ENCODE results near the gene HDAC4. TPM values are rescaled to one million over a fixed set of nuclear protein-coding genes. Genes with fewer than 3 reads are reported as not detected.

HDAC4 gene
- total and polyA plus RNA-seq, 2 donors from 2014 or later, result 2.2 to 56.8 TPM

GRCh38 chr2:239113171-239113570 lies 287.6 kb downstream of the HDAC4 start:
- Histone ChIP-seq H3K9me3 (ENCODE audit: control insufficient read depth in 2 of 3, insufficient read depth in 1 of 3, low read length in 3 of 3) (no peaks in the 10 kb centered on the region), H3K36me3 (ENCODE audit: control insufficient read depth in 2 of 3, insufficient read depth in 3 of 3, low read length in 3 of 3) (peaks cover 3 to 9% (median 5%) of the 10 kb centered on the region in 3 donors), H3K4me3 (ENCODE audit: low read length in 3 of 3) (no peak overlapping the region), H3K9ac (ENCODE audit: low read length in 3 of 3) (no peak overlapping the region), H3K4me1 (ENCODE audit: control insufficient read depth in 2 of 3, insufficient read depth in 2 of 3, low read depth in 1 of 3, low read length in 3 of 3) (peaks cover 0 to 11% (median 11%) of the 10 kb centered on the region in 3 donors), H3K27ac (ENCODE audit: low read depth in 2 of 2, low read length in 2 of 2) (no peak overlapping the region), H3K27me3 (ENCODE audit: control insufficient read depth, insufficient read depth, low read length) (no peaks in the 10 kb centered on the region)
- TF ChIP-seq CTCF (IDR thresholded peaks at IDR 0.05; ENCODE audit: borderline replicate concordance, extremely low read depth, insufficient read depth), result no peak
- no peak for DNase-seq
- FAIRE-seq, result no peak
- intact Hi-C loops (cut with DNase I), result no loop called here

GRCh38 chr2:239112127-239112774 lies 288.6 kb downstream of the HDAC4 start:
- H3K36me3 ChIP-seq (ENCODE audit: control insufficient read depth in 2 of 3, insufficient read depth in 3 of 3, low read length in 3 of 3), result peaks cover 3 to 9% (median 5%) of the 10 kb centered on the region in 3 donors

GRCh38 chr2:239111401-239112100 lies 289.3 kb downstream of the HDAC4 start:
- Histone ChIP-seq H3K27ac (ENCODE audit: low read depth in 2 of 2, low read length in 2 of 2) (no peak overlapping the region), H3K36me3 (ENCODE audit: control insufficient read depth in 2 of 3, insufficient read depth in 3 of 3, low read length in 3 of 3) (peaks cover 3 to 9% (median 5%) of the 10 kb centered on the region in 3 donors), H3K27me3 (ENCODE audit: control insufficient read depth, insufficient read depth, low read length) (no peaks in the 10 kb centered on the region), H3K9me3 (ENCODE audit: control insufficient read depth in 2 of 3, insufficient read depth in 1 of 3, low read length in 3 of 3) (no peaks in the 10 kb centered on the region), H3K9ac (ENCODE audit: low read length in 3 of 3) (no peak overlapping the region), H3K4me1 (ENCODE audit: control insufficient read depth in 2 of 3, insufficient read depth in 2 of 3, low read depth in 1 of 3, low read length in 3 of 3) (peaks cover 0 to 11% (median 11%) of the 10 kb centered on the region in 3 donors), H3K4me3 (ENCODE audit: low read length in 3 of 3) (no peak overlapping the region)
- DNase-seq (no peak), FAIRE-seq (no peak)
- TF ChIP-seq CTCF (IDR thresholded peaks at IDR 0.05; ENCODE audit: borderline replicate concordance, extremely low read depth, insufficient read depth), result no peak
- intact Hi-C loops (cut with DNase I), result no loop called here

More at GRCh38 chr2:239112127-239112774, 288.6 kb downstream of the HDAC4 start:
- no peaks in the 10 kb centered on the region for H3K9me3 ChIP-seq (ENCODE audit: control insufficient read depth in 2 of 3, insufficient read depth in 1 of 3, low read length in 3 of 3)
- H3K27ac ChIP-seq (ENCODE audit: low read depth in 2 of 2, low read length in 2 of 2), result no peak overlapping the region
- DNase-seq, result no peak
- H3K4me1 ChIP-seq (ENCODE audit: control insufficient read depth in 2 of 3, insufficient read depth in 2 of 3, low read depth in 1 of 3, low read length in 3 of 3), result peaks cover 0 to 11% (median 11%) of the 10 kb centered on the region in 3 donors
- no peak for FAIRE-seq
- H3K9ac ChIP-seq (ENCODE audit: low read length in 3 of 3), result no peak overlapping the region
- intact Hi-C loops (cut with DNase I), result no loop called here
- H3K27me3 ChIP-seq (ENCODE audit: control insufficient read depth, insufficient read depth, low read length), result no peaks in the 10 kb centered on the region
- TF ChIP-seq CTCF (IDR thresholded peaks at IDR 0.05; ENCODE audit: borderline replicate concordance, extremely low read depth, insufficient read depth), result no peak
- no peak overlapping the region for H3K4me3 ChIP-seq (ENCODE audit: low read length in 3 of 3)
